H1 (cell line): Measurements from ENCODE around the gene UBXN11. TPM values are rescaled to one million over a fixed set of nuclear protein-coding genes. Genes with fewer than 3 reads are reported as not detected.

Experiments
- CBX5 ChIP-seq: fragments of 300-800, 300-1000 bp; sonication (generic); IDR thresholded peaks from 2 replicates; pipeline ENCODE4 v1.7.1; 2016; ENCODE audit warnings: antibody characterized with exemption, low read length, low read depth
- CHD7 ChIP-seq: fragments of 300-600 bp; sonication (generic); IDR thresholded peaks from 2 replicates; pipeline ENCODE4 v1.7.1; 2012; ENCODE audit warnings: low read length, moderate library complexity, mild to moderate bottlenecking, inconsistent platforms; ENCODE audit not compliant: insufficient replicate concordance
- CREB1 ChIP-seq: IDR thresholded peaks from 2 replicates; pipeline ENCODE4 v1.6.1; 2012; ENCODE audit warnings: inconsistent platforms
- EP300 ChIP-seq, 2 experiments: IDR thresholded peaks; 1 replicate in 1 of 2; 2 replicates in 1 of 2; pipeline ENCODE4 v1.6.1; 2011 to 2012; ENCODE audit warnings: low read depth in 2 of 2, low read length in 2 of 2, mild to moderate bottlenecking in 2 of 2, borderline replicate concordance in 1 of 2, inconsistent platforms in 1 of 2, moderate library complexity in 1 of 2
- HDAC2 ChIP-seq, 2 experiments: fragments of 300-600 bp in 1 of 2; sonication (generic) in 1 of 2; IDR thresholded peaks; 2 replicates each; pipeline ENCODE4 v1.6.1; 2011 to 2012; ENCODE audit warnings: low read depth in 2 of 2, low read length in 2 of 2, mild to moderate bottlenecking in 2 of 2, moderate library complexity in 2 of 2, borderline replicate concordance in 1 of 2, inconsistent platforms in 1 of 2
- KDM5A ChIP-seq: fragments of 200-600 bp; IDR thresholded peaks from 2 replicates; pipeline ENCODE4 v1.7.1; 2012; ENCODE audit warnings: mild to moderate bottlenecking, low read length, inconsistent platforms, mixed read lengths
- MAFK ChIP-seq: IDR thresholded peaks from 2 replicates; pipeline ENCODE4 v1.6.1; 2012; ENCODE audit warnings: low read depth, mild to moderate bottlenecking, improper control_type of control experiment, low read length
- SIX5 ChIP-seq: IDR thresholded peaks from 2 replicates; pipeline ENCODE4 v1.6.1; 2011; ENCODE audit warnings: mild to moderate bottlenecking, low read depth, low read length
- polyA plus RNA-seq, 7 experiments: library from polyadenylated mRNA; depleted of rRNA in 3 of 7; stranded (reverse) in 5 of 7; unstranded in 2 of 7; fragments of >200 nt in 5 of 7; fragments of 200-250 nt in 2 of 7; gene quantifications; 1 replicate in 5 of 7; 2 replicates in 1 of 7; 4 replicates in 1 of 7; pipeline versions ENCODE4 v1.2.1 to v1.2.3, GENCODE V29; 2011 to 2013; ENCODE audit warnings: missing spikeins in 2 of 7, mixed read lengths in 2 of 7
- total RNA-seq: library from RNA; stranded (reverse); fragmentation: NEBNext Ultra II Directional; extraction: Animal tissue kit (Norgen Biotek cat#: 25700); gene quantifications from 2 replicates; pipeline ENCODE4 v1.2.1, GENCODE V29; 2021

Gene UBXN11
- total and polyA plus RNA-seq, 2 of the 8 experiments (the other 6 are each of a cell fraction or from before 2014, with no cell fraction given), result 6.3 to 10.4 TPM

- no peak for TF ChIP-seq CHD7
- TF ChIP-seq HDAC2 (IDR thresholded peaks at IDR 0.05; ENCODE audit: borderline replicate concordance in 1 of 2, low read depth in 2 of 2, low read length in 2 of 2), result 0 out of 4 replicates have a peak, but pooled peaks of 1 of the 2 experiments have one; percentile 50
- no peak for TF ChIP-seq CBX5
- no peak for TF ChIP-seq KDM5A
- TF ChIP-seq EP300 (IDR thresholded peaks at IDR 0.05; ENCODE audit: borderline replicate concordance in 1 of 2, low read depth in 2 of 2, low read length in 2 of 2), result 0 out of 3 replicates have a peak, but pooled peaks of 1 of the 2 experiments have one; percentile 6
- no peak for TF ChIP-seq MAFK
- TF ChIP-seq SIX5, result no peak
- TF ChIP-seq CREB1, result peak; percentile 81
Measured at GRCh38 chr1:26233903-26234643, 72.4 kb downstream of the UBXN11 start, which contains the start of gene CEP85 (continued).
